Left renal pelvis (tissue), 4 donors: ENCODE measurements around the gene TMEM43. TPM values are rescaled to one million over a fixed set of nuclear protein-coding genes. Genes with fewer than 3 reads are reported as not detected.
"Not testable (repeated sequence)": the region's sequence is repeated elsewhere in the genome, so short reads cannot be mapped to it uniquely, and the experiment has no call there.

Source experiments
- DNase-seq, 4 donors: peaks; one replicate each; pipeline ENCODE4 v3.0.0-alpha.2; 2013; ENCODE audit warnings: low read depth in 4 of 4, low spot score in 3 of 4
- polyA plus RNA-seq, 4 donors: library from polyadenylated mRNA; unstranded; fragments of 120-200 nt; gene quantifications; one replicate each; pipeline ENCODE4 v1.2.1, GENCODE V29; 2013; ENCODE audit not compliant: insufficient read length in 4 of 4

Gene TMEM43
- polyA plus RNA-seq = 100 to 1,000 TPM in 1 of 4 donors, 10 to 100 TPM in 3; 51.0 to 113 (median 62.6) TPM

- peak; percentile 97 to 98 (median 98) for DNase-seq
Observed at GRCh38 chr3:14124615-14125192, at the start of gene TMEM43, which contains the start of gene CHCHD4. TMEM43 (plus strand) TSS chr3:14125052; CDS start chr3:14125194, 142 bp downstream. CHCHD4 (minus strand) TSS chr3:14124870; CDS start chr3:14124676, 194 bp downstream.

GRCh38 chr3:14075233-14075632, 49.6 kb upstream of the TMEM43 start:
- not testable (repeated sequence) for DNase-seq

GRCh38 chr3:14077310-14077709, 47.5 kb upstream of the TMEM43 start:
- DNase-seq = no peak

GRCh38 chr3:14082108-14082657, 42.7 kb upstream of the TMEM43 start:
- no peak for DNase-seq

GRCh38 chr3:14087461-14087860, 37.4 kb upstream of the TMEM43 start:
- not testable (repeated sequence) for DNase-seq

GRCh38 chr3:14091959-14092358, 32.9 kb upstream of the TMEM43 start:
- not testable (repeated sequence) for DNase-seq

- no peak for DNase-seq
Observed at GRCh38 chr3:14092464-14092863, 32.4 kb upstream of the TMEM43 start.

- DNase-seq = no peak
Observed at GRCh38 chr3:14093831-14094230, 31.0 kb upstream of the TMEM43 start.

GRCh38 chr3:14096742-14097141, 28.1 kb upstream of the TMEM43 start:
- no peak for DNase-seq

GRCh38 chr3:14097616-14098391, 27.0 kb upstream of the TMEM43 start:
- no peak for DNase-seq

GRCh38 chr3:14109821-14110220, 15.0 kb upstream of the TMEM43 start:
- not testable (repeated sequence) for DNase-seq

GRCh38 chr3:14110699-14111098, 14.2 kb upstream of the TMEM43 start:
- DNase-seq = no peak

GRCh38 chr3:14113965-14114635, 10.8 kb upstream of the TMEM43 start:
- DNase-seq = no peak

- DNase-seq = no peak
Observed at GRCh38 chr3:14117468-14118399, 7.1 kb upstream of the TMEM43 start.

GRCh38 chr3:14118400-14119381, 6.2 kb upstream of the TMEM43 start:
- no peak for DNase-seq

GRCh38 chr3:14119651-14120050, 5.2 kb upstream of the TMEM43 start:
- DNase-seq = no peak

GRCh38 chr3:14120111-14120920, 4.5 kb upstream of the TMEM43 start:
- DNase-seq = no peak

- DNase-seq = not testable (repeated sequence)
Observed at GRCh38 chr3:14120921-14121448, 3.9 kb upstream of the TMEM43 start.
